Osteocyte (in vitro differentiated cells): ENCODE results near the gene CDH12. TPM values are rescaled to one million over a fixed set of nuclear protein-coding genes. Genes with fewer than 3 reads are reported as not detected.

ENCODE experiments used
- DNase-seq: peaks from one replicate; pipeline ENCODE4 v3.0.0; 2021; ENCODE audit warnings: mixed read lengths; ENCODE audit not compliant: unreplicated experiment; ENCODE audit errors: extremely low spot score
- H3K27ac Mint-ChIP-seq: one replicate; pipeline ENCODE4 v1.8.0; 2021; ENCODE audit warnings: mild to moderate bottlenecking, mixed read lengths; ENCODE audit not compliant: unreplicated experiment
- H3K27me3 Mint-ChIP-seq: one replicate; pipeline ENCODE4 v1.8.0; 2021; ENCODE audit warnings: mixed read lengths; ENCODE audit not compliant: unreplicated experiment
- H3K36me3 Mint-ChIP-seq: one replicate; pipeline ENCODE4 v1.8.0; 2021; ENCODE audit warnings: mixed read lengths; ENCODE audit not compliant: unreplicated experiment
- H3K4me1 Mint-ChIP-seq: one replicate; pipeline ENCODE4 v1.8.0; 2021; ENCODE audit warnings: mixed read lengths; ENCODE audit not compliant: unreplicated experiment
- H3K4me3 Mint-ChIP-seq: one replicate; pipeline ENCODE4 v1.8.0; 2021; ENCODE audit warnings: mild to moderate bottlenecking, moderate library complexity, mixed read lengths; ENCODE audit not compliant: unreplicated experiment
- H3K9me3 Mint-ChIP-seq: one replicate; pipeline ENCODE4 v1.8.0; 2021; ENCODE audit warnings: mixed read lengths; ENCODE audit not compliant: unreplicated experiment
- total RNA-seq: library from RNA; stranded (reverse); gene quantifications from 2 replicates; pipeline ENCODE4 v1.2.1, GENCODE V29; 2021
- TF ChIP-seq, protein P1 (sequence below): fragments of 200-600 bp; sonication (generic); IDR thresholded peaks from 2 replicates; pipeline ENCODE4 v1.5.0; 2021; ENCODE audit warnings: antibody characterized with exemption, mild to moderate bottlenecking, moderate library complexity

CDH12 gene
- total RNA-seq, 1 donor from 2014 or later: not detected

DNA sequence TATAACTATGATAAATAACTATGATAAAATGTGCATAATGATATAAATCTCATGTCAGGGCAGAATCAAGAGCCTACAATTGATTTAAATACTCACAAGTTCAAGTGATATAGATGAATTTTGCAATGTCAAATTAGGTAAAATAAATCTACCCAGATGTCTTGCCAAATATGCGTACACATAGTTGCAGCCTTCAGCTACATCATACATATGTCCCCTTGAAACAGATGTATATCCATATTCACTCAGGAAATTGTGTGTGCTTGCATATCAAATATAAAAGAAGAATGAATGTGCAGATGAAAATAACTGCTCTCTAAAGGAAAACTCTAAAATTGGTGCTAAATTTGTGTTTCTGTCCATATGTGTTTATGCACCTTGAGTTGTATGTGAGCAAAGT is 130.7 kb downstream of the CDH12 start:
- H3K4me1 Mint-ChIP-seq: no peaks in the 10 kb centered on the region
- no peaks in the 10 kb centered on the region for H3K27me3 Mint-ChIP-seq
- H3K27ac Mint-ChIP-seq: no peak overlapping the region
- no peak for DNase-seq
- TF ChIP-seq, protein P1, sequence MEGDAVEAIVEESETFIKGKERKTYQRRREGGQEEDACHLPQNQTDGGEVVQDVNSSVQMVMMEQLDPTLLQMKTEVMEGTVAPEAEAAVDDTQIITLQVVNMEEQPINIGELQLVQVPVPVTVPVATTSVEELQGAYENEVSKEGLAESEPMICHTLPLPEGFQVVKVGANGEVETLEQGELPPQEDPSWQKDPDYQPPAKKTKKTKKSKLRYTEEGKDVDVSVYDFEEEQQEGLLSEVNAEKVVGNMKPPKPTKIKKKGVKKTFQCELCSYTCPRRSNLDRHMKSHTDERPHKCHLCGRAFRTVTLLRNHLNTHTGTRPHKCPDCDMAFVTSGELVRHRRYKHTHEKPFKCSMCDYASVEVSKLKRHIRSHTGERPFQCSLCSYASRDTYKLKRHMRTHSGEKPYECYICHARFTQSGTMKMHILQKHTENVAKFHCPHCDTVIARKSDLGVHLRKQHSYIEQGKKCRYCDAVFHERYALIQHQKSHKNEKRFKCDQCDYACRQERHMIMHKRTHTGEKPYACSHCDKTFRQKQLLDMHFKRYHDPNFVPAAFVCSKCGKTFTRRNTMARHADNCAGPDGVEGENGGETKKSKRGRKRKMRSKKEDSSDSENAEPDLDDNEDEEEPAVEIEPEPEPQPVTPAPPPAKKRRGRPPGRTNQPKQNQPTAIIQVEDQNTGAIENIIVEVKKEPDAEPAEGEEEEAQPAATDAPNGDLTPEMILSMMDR: no peak
- H3K4me3 Mint-ChIP-seq: no peak overlapping the region
- H3K9me3 Mint-ChIP-seq: peaks cover 6% of the 10 kb centered on the region
- H3K36me3 Mint-ChIP-seq: no peaks in the 10 kb centered on the region

DNA sequence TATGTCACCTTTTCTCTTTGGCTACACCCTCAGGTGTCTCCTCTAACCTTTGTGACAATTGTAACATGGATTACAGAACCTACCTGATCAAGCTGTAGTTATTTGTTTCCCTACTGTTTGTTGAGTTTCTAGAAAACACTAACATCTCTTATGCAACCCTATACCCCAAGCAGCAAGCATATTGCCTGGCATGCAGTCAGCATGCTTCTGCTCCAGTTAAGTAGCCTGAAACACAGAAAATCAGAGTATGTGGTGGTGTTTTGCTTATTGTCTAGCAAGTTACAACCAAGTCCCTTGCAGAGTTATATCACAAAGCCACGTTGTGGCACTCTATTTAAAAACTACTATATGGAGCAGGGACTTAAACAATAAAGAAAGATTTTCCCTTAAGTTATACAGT is 131.1 kb downstream of the CDH12 start:
- no peaks in the 10 kb centered on the region for H3K27me3 Mint-ChIP-seq
- TF ChIP-seq, protein P1: no peak
- no peaks in the 10 kb centered on the region for H3K4me1 Mint-ChIP-seq
- DNase-seq: no peak
- H3K4me3 Mint-ChIP-seq: no peak overlapping the region
- no peaks in the 10 kb centered on the region for H3K36me3 Mint-ChIP-seq
- peaks cover 6% of the 10 kb centered on the region for H3K9me3 Mint-ChIP-seq
- H3K27ac Mint-ChIP-seq: no peak overlapping the region

DNA sequence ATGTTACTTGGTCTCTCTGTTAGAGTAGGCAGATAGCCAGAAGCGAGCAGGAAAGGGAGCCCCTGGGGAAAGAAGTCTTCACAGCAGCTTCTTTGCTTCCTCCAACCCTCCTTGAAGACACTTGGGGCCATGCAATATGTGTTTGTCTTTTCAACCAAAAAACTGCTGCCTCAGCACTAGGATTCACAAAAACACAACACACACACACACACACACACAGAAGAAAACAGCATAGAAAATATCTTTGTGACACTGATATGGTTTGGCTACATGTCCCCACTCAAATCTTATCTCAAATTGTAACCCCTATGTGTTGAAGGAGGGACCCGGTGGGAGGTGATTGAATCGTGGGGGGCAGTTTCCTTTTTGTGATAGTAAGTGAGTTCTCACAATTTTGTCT is 133.3 kb downstream of the CDH12 start:
- no peak for DNase-seq
- H3K4me1 Mint-ChIP-seq: no peaks in the 10 kb centered on the region
- H3K36me3 Mint-ChIP-seq: no peaks in the 10 kb centered on the region
- H3K27ac Mint-ChIP-seq: no peak overlapping the region
- H3K9me3 Mint-ChIP-seq: peaks cover 6% of the 10 kb centered on the region
- H3K4me3 Mint-ChIP-seq: no peak overlapping the region
- no peaks in the 10 kb centered on the region for H3K27me3 Mint-ChIP-seq
- TF ChIP-seq, protein P1: no peak

DNA sequence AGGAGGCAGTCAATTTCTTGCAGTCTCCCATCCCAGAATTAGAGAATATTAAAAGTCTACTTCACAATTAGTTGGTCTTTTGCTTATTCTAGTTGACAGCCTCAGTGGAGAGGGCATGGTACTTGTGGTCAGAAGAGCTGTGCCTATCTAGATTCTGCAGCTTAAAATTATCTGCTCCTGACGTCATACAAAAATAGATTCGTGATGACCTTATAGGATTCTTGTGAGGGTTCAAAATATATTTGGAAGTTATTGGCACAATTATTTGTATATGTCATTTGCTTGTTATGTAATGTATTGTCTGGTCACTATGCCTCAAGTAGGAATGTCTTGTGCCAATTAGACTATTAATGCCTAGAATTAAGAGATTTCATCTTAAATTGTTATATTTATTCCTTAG is 142.5 kb downstream of the CDH12 start:
- Mint-ChIP-seq H3K4me3 (no peak overlapping the region), H3K27me3 (peaks cover 22% of the 10 kb centered on the region), H3K27ac (no peak overlapping the region), H3K36me3 (no peaks in the 10 kb centered on the region), H3K9me3 (no peaks in the 10 kb centered on the region), H3K4me1 (no peaks in the 10 kb centered on the region)
- no peak for DNase-seq
- TF ChIP-seq, protein P1: no peak

DNA sequence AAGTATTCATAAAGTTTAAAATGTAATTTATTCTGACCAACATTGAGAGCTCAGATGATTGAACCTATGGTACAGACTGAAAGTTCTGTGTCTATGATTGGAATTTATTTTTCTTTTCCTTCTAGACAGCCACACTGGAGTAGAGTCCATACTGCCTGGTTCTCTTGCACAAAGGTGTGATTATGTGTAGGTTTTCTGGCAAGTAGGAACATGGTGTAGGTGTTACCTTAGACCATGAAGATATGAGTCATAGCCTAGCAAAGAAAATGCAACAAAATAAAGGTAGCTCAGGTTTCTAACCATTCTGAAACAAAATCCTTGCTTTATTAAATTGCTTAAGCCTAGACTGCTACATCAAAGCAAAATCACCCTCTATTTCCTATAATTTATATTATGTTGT is 143.4 kb downstream of the CDH12 start:
- Mint-ChIP-seq H3K36me3 (no peaks in the 10 kb centered on the region), H3K27ac (no peak overlapping the region), H3K27me3 (peaks cover 22% of the 10 kb centered on the region), H3K4me1 (no peaks in the 10 kb centered on the region), H3K4me3 (no peak overlapping the region), H3K9me3 (no peaks in the 10 kb centered on the region)
- TF ChIP-seq, protein P1: no peak
- no peak for DNase-seq
